Skeletal muscle tissue (tissue), 4 donors: ENCODE results near the gene SELENON. TPM values are rescaled to one million over a fixed set of nuclear protein-coding genes. Genes with fewer than 3 reads are reported as not detected.
A peak's percentile ranks its signal among the peaks of the same experiment; 100 is the strongest.

Experiments
- H3K27ac ChIP-seq: one replicate; pipeline ENCODE4 v1.7.0; 2013; ENCODE audit warnings: mild to moderate bottlenecking, low read depth, low read length, inconsistent platforms
- H3K27me3 ChIP-seq, 3 donors: one replicate each; pipeline ENCODE4 v1.7.0; 2013; ENCODE audit warnings: low read length in 3 of 3; ENCODE audit not compliant: control insufficient read depth in 3 of 3, insufficient read depth in 3 of 3
- H3K36me3 ChIP-seq, 3 donors: one replicate each; pipeline ENCODE4 v1.7.0; 2013; ENCODE audit warnings: low read length in 3 of 3; ENCODE audit not compliant: control insufficient read depth in 3 of 3, insufficient read depth in 3 of 3
- H3K4me1 ChIP-seq, 3 donors: one replicate each; pipeline ENCODE4 v1.7.0; 2013; ENCODE audit warnings: low read length in 3 of 3, mild to moderate bottlenecking in 3 of 3; ENCODE audit not compliant: control insufficient read depth in 3 of 3, insufficient read depth in 3 of 3
- H3K4me3 ChIP-seq, 3 donors: one replicate each; pipeline ENCODE4 v1.7.0; 2013; ENCODE audit warnings: low read length in 3 of 3
- H3K9ac ChIP-seq, 3 donors: one replicate each; pipeline ENCODE4 v1.7.0; 2013; ENCODE audit warnings: low read length in 3 of 3, mild to moderate bottlenecking in 3 of 3, moderate library complexity in 2 of 3, low read depth in 1 of 3
- H3K9me3 ChIP-seq, 3 donors: one replicate each; pipeline ENCODE4 v1.7.0; 2013; ENCODE audit warnings: low read length in 3 of 3; ENCODE audit not compliant: control insufficient read depth in 3 of 3
- total RNA-seq: library from RNA; depleted of rRNA; stranded (reverse); fragments of >200 nt; gene quantifications from one replicate; pipeline ENCODE4 v1.2.3, GENCODE V29; 2014
- donor health status: Osteomylitis.

SELENON gene
- total RNA-seq, 1 donor from 2014 or later, result 9.9 TPM

GRCh38 chr1:25760122-25760719, 39.8 kb upstream of the SELENON start:
- Histone ChIP-seq H3K27ac (no peak overlapping the region), H3K4me1 (peaks cover 0 to 12% (median 4%) of the 10 kb centered on the region in 3 donors), H3K36me3 (peaks cover 0 to 25% (median 5%) of the 10 kb centered on the region in 3 donors)

DNA sequence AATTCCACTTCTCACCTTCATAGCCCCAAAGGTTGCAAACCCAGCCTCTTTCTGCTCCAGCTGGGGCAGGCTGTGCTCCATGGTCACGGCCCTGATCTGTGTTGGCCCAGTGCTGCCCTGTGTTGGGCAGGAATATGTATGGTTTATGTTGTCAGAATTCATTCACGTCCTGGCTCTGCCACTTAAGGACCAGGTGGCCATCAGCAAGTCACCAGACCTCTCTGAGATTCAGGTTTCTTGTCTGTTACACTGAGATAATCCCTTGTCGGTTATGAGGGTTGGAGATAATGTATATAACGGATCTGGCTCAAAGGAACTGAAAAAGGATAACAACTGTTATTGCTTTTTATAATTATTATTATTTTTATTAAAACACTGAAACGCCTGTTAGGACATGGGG, 39.1 kb upstream of the SELENON start:
- Histone ChIP-seq H3K36me3 (peaks cover 0 to 21% (median 5%) of the 10 kb centered on the region in 3 donors), H3K27me3 (no peaks in the 10 kb centered on the region), H3K9ac (no peak overlapping the region), H3K4me3 (no peak overlapping the region), H3K4me1 (peaks cover 3 to 18% (median 5%) of the 10 kb centered on the region in 3 donors), H3K9me3 (no peaks in the 10 kb centered on the region), H3K27ac (no peak overlapping the region)

More at GRCh38 chr1:25760122-25760719, 39.8 kb upstream of the SELENON start:
- H3K4me3 ChIP-seq, result no peak overlapping the region
- H3K9me3 ChIP-seq, result no peaks in the 10 kb centered on the region
- no peaks in the 10 kb centered on the region for H3K27me3 ChIP-seq
- H3K9ac ChIP-seq, result no peak overlapping the region

- H3K27me3 ChIP-seq, result no peaks in the 10 kb centered on the region
- H3K27ac ChIP-seq, result no peak overlapping the region
- H3K9ac ChIP-seq, result no peak overlapping the region
- H3K4me3 ChIP-seq, result no peak overlapping the region
- no peaks in the 10 kb centered on the region for H3K9me3 ChIP-seq
- peaks cover 14 to 29% (median 15%) of the 10 kb centered on the region in 3 donors for H3K4me1 ChIP-seq
- peaks cover 4 to 21% (median 5%) of the 10 kb centered on the region in 3 donors for H3K36me3 ChIP-seq
Observed at GRCh38 chr1:25763493-25763892, 36.5 kb upstream of the SELENON start.

- Histone ChIP-seq H3K4me3 (no peak overlapping the region), H3K9ac (peak overlapping the region in 1 of 3 donors; percentile 50), H3K27me3 (no peaks in the 10 kb centered on the region), H3K27ac (peak overlapping the region; percentile 10), H3K9me3 (no peaks in the 10 kb centered on the region), H3K4me1 (peaks cover 18 to 33% (median 19%) of the 10 kb centered on the region in 3 donors), H3K36me3 (peaks cover 4 to 11% (median 8%) of the 10 kb centered on the region in 3 donors)
Observed at GRCh38 chr1:25765136-25765922, 34.7 kb upstream of the SELENON start.

DNA sequence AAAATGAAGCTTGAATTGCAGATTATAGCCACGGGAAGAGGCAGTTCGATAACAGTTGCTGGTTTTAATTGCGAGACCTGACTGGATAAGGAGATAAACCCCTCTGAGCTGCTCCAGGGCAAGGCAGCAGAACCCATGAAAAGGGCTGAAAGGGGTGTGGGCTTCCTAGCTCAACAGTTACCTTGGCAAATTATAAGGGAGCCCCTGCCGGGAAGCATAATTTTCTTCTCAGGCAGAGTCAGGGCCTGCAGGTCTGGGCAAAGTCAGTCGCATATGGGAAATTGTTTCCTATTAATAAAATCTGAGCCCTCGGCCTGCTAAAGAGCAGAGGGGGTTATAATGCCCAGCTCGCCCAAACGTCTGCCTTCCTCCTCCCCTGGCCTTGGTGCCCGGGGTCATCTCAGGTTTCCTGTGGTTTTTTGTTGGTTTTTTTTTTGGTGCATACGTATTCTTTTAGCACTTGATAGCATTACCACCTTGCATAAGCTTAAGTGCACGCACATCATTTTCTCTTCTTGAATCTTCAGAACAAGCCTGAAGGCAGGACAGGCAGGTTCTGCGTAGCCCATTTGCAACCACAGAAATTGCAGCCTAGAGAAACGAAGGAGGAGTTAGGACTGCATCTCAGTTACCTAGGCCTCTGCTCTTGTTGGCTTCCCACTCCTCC, 33.9 kb upstream of the SELENON start:
- H3K36me3 ChIP-seq, result peaks cover 4 to 7% (median 5%) of the 10 kb centered on the region in 3 donors
- no peaks in the 10 kb centered on the region for H3K9me3 ChIP-seq
- peaks cover 24 to 40% (median 24%) of the 10 kb centered on the region in 3 donors for H3K4me1 ChIP-seq
- H3K27me3 ChIP-seq, result no peaks in the 10 kb centered on the region
- H3K4me3 ChIP-seq, result no peak overlapping the region
- peak overlapping the region in 2 of 3 donors; percentile 12 to 58 for H3K9ac ChIP-seq
- H3K27ac ChIP-seq, result peak overlapping the region; percentile 23

- Histone ChIP-seq H3K4me3 (no peak overlapping the region), H3K4me1 (peaks cover 32 to 48% (median 32%) of the 10 kb centered on the region in 3 donors), H3K36me3 (peaks cover 4 to 9% (median 5%) of the 10 kb centered on the region in 3 donors), H3K27me3 (no peaks in the 10 kb centered on the region), H3K9ac (peak overlapping the region in 2 of 3 donors; percentile 12 to 58), H3K27ac (peak overlapping the region; percentile 23), H3K9me3 (no peaks in the 10 kb centered on the region)
Observed at GRCh38 chr1:25766721-25767436, 33.1 kb upstream of the SELENON start.

DNA sequence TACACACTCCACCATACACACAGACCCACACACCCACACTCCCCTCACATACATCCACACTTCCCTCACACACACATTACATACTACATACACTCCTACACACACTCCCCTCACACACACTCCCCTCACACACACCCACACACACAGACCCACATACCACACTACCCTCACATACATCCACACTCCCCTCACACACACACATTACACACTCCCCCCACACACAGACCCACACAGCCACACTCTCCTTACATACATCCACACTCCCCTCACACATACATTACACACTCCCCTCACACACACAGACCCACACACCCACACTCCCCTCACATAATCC, 32.6 kb upstream of the SELENON start:
- Histone ChIP-seq H3K9ac (no peak overlapping the region), H3K27ac (no peak overlapping the region), H3K36me3 (peaks cover 4 to 14% (median 7%) of the 10 kb centered on the region in 3 donors), H3K9me3 (no peaks in the 10 kb centered on the region), H3K27me3 (no peaks in the 10 kb centered on the region), H3K4me3 (no peak overlapping the region), H3K4me1 (peaks cover 36 to 54% (median 37%) of the 10 kb centered on the region in 3 donors)

DNA sequence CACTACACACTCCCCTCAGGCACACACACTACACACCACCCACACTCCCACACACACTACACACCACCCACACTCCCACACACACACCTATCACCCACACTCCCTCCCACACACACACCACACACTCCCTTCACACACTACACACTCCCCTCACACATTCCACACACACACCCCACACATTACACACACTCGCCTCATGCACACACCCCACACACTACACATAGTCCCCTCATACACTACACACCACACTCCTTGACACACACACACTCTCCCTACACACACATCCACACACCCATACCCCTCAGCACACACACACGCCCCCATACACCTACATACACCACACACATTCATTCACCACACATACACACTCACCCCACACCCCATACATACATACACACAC, 31.0 kb upstream of the SELENON start:
- Histone ChIP-seq H3K9ac (no peak overlapping the region), H3K4me3 (no peak overlapping the region), H3K27me3 (no peaks in the 10 kb centered on the region), H3K4me1 (peaks cover 40 to 70% (median 50%) of the 10 kb centered on the region in 3 donors), H3K9me3 (no peaks in the 10 kb centered on the region), H3K36me3 (peaks cover 4 to 14% (median 5%) of the 10 kb centered on the region in 3 donors), H3K27ac (no peak overlapping the region)

DNA sequence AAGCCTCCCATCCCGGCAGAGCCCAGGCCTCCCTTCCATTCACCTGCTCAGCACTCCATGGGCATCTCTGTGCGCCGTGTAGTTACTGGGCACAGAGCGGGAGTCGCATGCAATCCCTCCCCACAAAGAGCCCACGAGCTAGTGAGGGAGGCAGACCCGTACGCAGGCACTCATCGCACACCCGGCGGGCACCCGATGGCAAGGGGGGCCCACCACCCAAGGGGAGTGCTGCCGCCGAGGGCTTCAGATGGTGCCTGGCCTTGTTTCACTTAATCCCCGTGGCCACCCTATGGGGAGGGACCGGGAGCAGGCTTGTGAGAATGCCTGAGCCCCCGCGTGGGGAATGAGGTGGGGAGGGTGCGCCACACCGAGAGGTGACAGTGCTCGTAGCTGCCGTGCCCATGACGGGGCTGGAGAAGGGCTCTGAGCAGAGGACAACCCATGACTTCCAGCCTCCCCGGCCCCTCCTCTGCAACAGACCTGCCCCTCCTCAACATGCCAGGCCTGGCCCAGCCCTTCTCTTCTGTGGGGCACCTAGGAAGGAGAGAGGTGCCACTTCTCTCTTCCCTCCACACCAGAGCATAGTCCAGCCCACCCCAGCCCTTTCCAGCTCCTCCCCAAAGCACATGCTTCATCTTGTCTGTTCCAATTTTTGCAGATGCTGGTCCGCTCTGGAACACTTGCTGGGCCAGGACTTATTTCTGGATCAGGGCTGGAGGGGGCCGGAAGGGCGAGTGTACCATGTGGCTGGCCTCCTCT, 30.2 kb upstream of the SELENON start:
- no peak overlapping the region for H3K27ac ChIP-seq
- H3K4me1 ChIP-seq, result peaks cover 40 to 78% (median 56%) of the 10 kb centered on the region in 3 donors
- no peaks in the 10 kb centered on the region for H3K27me3 ChIP-seq
- H3K36me3 ChIP-seq, result peaks cover 4 to 14% (median 5%) of the 10 kb centered on the region in 3 donors
- H3K9me3 ChIP-seq, result no peaks in the 10 kb centered on the region
- H3K4me3 ChIP-seq, result no peak overlapping the region
- H3K9ac ChIP-seq, result no peak overlapping the region
